Suppressor macrophage (primary cell): ENCODE results near the gene INPP5E.
A peak's percentile ranks its signal among the peaks of the same experiment; 100 is the strongest.

Experiments used
- DNase-seq, 4 experiments: peaks; one replicate each; pipeline ENCODE4 v3.0.0-alpha.2; 2020 to 2022

The INPP5E gene

DNA sequence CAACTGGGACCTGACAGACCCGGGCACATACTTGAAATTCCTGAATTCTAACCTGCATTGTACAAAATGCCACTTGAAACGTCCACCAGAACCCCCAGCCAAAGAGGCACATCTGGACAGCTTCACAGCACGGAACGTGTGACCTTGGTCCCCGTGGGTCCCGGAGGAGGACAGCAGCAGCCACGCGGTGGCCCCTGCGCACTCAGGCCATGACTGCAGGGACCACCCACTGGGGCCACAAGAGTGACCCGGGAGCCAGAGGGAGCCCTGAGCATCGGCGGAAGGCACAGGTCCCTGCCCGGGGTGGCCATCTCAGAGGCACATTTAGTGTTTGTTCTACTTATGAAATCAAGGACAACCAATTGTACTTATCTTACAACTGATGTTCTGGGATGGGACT lies 37.6 kb downstream of the INPP5E start:
- DNase-seq, result no peak

DNA sequence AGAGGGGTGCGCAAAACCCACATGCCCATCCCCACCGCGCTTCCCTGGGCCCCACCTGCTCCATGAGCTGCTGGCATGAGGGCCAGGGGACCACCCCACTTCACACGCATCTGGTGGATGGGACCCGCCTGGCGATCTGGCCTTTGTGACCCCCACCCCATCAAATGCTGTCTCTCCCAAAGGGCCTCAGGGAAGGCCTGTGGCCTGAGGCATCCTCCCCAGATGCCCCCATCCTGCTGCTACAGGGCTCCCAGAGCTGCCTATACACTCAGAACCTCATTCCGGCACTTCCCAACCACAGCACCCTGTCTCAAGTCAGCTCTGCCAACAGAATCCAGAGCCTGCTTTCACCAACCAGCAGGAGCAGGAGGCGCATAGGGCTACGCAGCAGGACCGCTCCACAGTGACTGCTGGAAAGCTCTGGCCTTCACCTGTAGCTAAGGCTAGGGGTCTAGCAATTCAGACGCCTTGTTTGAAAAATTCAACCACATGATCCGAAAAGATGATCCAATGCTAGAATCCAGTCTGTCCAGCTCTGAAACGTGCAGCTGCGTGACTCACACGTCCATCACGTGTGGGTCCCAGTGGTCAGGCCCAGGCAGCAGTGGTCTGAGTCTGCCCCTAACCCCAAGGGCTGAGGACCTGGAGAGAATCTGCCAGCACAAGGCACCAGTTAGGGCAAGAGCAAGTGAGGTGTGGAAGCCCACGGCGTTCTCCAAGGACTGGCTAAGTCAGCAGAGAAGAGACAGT lies 38.3 kb downstream of the INPP5E start:
- no peak for DNase-seq

DNA sequence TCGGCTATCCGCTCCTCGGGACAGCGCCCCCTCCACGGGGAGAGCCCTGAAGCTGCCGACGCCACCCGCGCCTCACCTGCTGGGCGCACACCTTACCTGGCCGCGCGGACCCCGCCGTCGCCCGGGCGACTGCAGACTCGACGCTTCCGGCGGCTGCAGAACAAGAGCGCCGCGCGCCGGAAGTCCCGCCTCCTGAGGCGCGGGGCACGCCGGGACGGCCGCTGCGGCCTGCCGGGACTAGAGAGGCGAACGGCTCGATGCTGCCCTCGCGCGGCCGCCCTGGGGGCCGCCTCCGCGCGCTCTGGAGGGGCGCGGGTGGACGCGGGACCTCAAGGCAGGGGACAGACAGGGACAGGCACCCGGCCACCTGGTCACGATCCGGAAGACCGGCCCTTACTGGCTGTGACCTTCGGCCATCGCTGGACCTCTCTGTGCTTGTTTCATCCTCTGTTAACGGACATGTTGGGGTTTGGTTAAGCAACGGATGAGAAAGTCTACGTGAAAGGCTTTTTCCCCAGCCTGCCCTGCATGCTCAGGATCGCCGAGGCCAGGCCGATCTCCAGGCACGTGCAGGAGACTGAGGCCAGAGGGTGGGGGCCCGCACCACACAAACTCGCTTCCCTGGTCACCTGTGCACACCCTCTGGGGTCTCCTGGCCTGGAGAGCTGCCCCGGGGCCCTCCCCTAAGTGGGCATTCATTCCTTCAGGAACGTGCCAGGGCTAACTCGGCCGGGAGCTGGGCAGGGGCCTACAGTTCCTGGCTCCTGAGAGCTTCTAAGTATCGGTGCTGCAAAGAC lies 39.4 kb downstream of the INPP5E start, which contains the start of gene SNAPC4:
Gene SNAPC4 (minus strand): TSS at position 133 of the 797 bp plus-strand sequence. CDS start 1,742 bp downstream, outside the sequence.
- peak; percentile 94 to 97 (median 96) for DNase-seq

DNA sequence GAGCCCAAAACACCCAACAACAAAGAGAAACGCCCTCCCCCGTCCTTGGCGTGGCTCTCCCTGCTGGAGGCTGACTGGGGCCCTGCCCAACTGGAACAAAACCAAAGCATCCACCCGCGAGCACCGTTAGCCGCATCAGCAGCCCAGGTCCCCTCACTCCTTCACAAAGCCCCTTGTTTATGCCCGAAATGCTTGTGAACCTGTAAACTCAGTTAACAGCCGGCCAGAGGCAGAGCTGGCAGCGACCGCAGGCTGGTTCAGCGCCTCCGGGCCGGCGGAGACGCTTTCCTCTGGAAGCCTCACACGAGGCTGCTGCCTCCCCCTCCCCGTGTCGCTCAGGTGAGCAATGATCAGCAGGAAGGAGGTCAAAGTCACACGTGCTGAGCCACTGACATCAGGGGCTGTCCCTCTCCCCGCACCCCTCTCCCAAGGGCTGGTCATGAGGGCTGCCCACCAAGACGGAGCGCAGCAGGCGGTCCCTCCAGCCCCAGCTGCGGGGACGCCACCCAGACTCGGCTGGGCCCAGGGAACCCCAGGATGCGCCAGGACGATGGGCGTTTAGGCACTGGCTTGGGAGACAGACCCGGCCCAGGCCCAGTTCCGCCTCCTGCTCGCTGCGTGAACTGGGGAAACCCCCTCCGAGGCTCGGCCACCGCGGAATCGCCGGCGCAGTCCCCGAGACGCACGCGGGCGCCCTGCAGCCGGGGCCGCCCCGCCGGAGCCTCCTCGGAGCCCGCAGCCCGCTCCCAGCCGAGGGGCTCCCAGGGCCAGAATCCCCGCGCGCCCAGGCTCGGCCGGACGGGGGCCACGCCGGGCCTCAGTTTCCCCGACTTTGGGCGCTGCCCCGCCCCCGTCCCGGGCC lies 40.2 kb downstream of the INPP5E start:
- peak; percentile 34 to 73 (median 56) for DNase-seq

DNA sequence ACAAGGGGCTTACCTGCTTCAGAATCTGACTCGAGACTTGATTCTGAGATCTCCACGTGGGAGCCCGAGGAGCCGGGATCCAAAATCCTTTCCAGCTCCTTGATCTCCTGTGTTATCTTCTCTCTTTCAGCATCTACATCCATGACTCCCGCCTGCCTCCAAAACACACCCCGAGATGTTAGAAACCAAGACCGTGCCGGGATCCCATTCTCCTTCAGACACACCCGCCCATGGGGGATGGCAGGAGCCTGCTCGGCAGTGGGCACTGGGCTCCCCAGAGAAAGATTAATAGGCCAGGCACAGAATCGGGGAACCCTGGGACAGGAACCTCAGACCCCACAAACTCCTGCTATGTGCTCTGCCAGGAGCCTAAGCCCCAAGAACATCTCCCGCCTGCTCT lies 41.4 kb downstream of the INPP5E start:
- no peak for DNase-seq

DNA sequence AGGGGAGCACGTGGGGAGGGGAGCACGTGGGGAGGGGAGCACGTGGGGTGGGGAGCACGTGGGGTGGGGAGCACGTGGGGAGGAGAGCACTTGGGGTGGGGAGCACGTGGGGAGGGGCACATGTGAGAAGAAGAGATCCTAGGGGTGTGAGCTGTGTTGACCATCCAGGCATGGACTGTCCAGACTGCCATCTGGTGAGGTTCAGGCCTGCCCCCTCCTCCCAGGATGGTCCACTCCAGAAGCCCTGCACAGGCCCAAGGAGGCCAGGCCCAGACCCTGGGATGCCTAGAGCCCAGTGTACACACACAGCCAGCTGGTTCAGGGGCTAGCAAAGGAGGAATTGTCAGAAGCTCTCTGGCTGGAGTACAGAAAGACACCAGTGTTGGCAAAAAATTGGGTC lies 42.0 kb downstream of the INPP5E start:
- DNase-seq, result no peak

DNA sequence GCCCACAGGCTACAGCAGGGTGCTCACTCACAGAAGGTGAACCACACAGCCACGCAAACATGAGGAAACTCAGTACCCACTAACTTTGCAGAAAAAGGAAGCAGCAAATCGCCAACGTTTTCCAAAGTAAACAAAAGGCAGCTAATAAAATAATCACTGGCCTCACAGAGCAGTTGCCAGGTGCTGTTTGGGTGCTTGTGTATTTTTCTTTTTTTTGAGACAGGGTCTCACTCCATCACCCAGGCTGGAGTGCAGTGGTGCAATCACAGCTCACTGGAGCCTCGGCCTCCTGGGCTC lies 43.5 kb downstream of the INPP5E start:
- no peak for DNase-seq

DNA sequence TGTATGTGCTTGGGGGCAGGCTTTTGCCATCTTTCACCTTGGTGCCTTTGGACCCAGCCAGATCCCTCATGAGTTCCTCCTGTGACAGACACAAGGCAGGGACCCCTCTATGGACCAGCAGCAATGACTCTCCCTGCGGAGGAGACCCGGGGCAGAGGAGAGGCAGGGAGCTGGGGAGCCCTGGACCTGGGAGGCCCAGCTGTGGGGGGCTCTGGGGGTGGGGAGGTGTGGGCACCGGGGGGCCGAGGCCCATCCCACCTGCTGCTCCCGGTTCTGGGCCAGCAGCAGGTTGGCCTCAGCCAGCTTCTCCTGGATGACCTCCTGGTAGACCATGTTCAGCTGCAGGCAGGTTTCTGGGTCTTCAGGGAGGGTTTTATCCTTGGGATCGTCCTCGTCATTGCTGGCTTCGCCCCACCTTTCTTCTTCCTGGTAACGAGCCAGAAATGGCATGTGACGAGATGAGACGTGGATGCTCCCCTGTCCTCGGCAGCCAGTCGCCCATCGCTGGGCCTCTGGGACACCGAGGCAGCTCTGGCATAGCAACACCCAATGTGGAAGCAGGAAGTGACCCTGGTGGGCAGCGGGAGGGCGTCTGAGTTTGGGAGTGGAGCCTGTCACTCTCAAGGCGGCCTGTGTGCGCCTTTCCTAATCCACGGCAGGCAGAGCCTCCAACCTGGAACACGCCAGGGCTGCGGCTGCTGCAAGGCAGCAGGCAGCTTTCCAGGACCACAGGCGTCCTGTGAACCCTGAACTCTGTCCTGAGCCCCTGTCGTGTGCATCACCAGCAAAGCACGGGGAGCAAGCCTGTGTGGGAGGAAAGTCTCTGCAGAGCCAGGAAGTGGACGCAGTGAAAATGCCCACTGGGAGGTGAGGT lies 44.1 kb downstream of the INPP5E start:
- DNase-seq, result no peak

DNA sequence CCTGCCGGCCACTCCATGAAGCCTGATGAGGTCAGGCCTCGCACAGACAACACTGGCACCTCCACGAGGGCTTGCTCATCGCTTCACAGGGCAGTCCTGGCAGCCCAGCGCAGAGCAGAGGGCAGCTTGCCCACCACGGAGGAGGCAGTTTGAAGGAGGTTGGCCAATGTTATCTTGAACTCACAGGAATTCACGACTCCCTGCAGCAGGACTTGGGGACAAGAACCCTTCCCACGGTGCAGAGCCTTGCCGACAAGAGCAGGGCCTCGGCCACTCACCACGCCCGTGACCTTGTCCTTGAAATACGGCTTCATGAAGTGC lies 44.7 kb downstream of the INPP5E start:
- no peak for DNase-seq

DNA sequence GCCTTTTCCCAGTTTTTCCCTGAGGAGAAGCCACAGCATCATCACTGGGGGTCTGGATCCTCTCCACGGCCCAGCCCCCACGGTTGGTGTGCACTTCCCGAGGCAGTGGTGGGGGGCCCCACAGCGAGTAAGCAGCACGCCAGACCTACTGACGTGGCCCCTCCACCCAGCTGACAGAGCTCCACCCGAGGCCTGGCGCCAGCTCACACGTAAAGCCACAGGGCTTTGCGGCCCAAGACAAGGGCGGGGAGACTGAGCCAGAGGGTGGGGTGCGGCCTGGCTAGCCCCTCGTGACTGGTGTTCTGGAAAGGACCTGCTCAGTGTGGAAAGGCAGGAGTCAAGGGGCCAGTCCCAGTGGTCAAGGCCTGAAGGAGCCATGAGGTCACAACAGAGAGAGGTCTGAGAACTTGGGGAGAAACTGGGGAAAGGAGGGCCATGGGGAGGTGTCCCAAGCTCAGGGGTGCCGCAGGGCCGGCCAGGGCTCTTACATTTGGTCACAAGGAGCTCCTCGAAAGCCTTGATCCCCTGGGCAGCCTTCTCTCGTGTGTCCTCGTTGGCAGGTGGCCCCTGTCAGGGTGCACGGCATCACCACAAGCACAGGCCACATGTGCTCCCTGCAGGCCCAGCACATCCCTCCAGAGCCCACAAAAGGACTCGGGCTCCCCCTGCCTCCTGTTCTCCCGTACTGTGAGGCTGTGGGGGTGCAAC lies 45.2 kb downstream of the INPP5E start:
- DNase-seq, result no peak

DNA sequence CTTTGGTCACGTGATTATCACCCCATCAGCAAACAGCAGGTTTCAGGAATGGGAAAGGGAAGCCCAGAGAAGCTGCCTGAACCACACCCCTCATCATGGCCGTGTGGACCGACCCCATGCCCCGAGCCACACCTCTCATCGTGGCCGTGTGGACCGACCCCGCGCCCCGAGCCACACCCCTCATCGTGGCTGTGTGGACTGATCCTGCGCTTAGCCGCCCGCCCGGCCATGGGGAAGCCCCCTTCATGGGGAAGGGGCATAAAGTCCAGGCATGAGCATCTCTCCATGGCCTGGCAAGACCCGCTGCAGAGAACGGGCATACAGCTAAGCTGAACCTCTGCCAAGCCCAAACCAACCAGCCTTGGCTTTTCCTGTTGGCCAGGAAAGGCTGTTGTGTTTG lies 46.1 kb downstream of the INPP5E start:
- DNase-seq, result no peak

DNA sequence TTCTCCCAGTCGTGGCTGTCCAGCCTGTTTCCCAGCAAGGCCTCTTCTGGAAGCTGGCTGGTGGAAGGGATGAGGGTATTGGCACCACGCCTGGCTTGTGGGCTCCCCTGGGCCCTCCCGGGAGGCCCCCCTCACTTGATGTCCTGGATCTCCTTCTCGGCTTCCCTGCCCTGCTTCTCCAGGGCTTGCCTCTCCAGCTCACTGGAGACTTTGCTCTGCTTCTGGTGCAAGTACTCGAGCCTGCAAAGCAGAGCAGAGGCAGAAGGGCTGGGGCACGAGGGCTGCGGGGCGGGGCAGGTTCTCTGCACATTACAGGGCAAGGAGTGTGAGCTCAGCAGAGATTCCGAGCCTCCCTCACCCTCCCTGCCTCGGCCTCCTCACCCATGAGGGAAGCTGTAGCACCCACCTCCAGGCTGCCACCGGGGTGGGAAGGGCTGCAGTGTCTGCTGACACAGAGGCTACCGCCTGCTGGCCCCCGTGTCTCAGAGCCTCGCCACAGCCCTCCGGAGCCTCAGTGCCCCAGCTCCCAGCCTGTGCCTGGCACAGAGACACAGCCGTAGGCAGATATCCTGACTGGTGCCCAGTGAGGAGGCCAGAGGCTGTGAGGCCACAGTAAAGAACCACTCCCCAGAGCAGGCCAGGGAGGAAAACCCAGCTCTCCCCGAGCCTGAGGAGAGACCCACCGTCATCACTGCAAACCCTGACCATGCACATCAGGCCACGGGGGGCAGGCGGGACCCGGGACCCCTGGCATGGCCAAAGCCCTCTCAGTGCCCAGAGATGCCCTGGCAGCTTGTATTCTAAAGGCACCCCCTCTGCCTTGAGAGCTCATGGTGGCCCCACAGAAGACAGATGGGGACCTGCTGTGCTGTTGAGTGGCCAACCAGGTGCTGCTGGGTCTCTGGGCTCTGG lies 46.9 kb downstream of the INPP5E start:
- no peak for DNase-seq

DNA sequence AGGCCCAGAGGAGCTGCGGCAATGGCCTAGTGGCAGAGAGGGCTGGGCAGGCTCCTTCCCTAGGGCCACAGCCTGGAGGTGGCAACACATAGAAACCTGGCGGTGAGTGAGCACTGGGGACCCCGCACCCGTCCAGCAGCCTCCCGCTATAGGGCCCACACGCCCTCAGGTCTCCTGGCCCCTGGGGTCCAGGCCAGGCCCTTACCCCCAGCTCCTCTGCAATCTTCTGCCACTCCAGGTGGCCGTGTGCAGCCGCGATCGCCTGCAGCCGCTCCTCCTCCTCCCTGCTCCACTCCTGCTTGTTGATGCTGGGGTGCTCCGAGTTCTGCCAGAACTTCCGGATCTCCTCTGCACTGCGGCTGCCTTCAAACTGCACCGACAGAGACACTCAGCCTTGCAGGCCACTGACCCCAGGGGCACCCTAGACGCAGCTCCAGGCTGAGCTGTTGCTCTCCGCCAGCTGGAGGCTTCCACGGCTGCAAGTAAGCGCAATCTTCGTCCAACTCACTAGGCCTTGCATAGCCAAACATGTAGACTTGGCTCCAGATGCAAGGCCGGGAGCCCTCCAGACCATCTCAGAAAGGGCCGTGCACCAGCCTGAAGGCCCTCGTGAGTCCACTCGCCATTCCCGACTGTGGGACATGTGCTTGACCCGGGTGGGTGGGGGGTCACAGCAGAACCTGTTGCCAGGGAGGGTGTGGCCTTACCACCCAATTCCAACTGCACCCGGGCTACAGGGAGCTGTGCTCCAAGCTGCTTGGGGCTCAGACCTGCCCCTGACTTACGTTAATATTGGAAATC lies 47.7 kb downstream of the INPP5E start:
- no peak for DNase-seq

DNA sequence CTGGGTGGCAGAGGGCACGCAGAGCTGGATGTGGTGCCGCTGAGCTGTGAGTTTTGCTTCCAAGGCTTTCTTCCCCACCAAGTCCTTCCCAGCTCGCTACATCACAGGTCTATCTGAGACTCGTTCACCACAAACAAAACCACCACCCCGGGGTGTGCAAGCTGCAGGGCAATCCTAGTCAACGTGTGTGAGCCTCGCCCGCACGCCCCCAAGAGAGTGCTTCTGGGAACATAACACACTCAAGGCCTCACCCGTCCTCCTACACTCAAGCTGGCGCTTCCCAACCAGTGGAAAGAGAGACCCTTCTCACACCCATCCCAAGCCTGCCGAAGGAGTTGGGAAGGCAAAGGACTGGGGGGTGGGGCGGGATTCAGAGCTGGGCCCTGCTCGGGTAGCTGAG lies 50.2 kb downstream of the INPP5E start:
- DNase-seq, result no peak

DNA sequence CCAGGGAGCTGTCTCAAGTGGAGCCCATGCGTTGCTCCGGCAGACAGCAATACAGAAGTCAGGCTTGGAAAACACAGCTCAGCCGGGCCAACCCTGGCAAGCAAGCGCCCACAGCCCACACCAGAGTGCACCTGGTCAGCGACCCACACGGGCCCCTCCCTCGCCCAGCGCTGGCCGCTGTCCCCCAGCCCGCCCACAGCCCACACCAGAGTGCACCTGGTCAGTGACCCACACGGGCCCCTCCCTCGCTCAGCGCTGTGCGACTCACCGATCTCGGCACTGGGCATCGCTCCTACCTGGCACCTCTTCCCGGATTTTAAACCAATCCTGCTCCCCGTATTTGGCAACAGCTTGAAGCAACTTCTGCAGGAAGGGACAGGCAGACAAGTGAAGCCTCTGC lies 52.4 kb downstream of the INPP5E start:
- no peak for DNase-seq

DNA sequence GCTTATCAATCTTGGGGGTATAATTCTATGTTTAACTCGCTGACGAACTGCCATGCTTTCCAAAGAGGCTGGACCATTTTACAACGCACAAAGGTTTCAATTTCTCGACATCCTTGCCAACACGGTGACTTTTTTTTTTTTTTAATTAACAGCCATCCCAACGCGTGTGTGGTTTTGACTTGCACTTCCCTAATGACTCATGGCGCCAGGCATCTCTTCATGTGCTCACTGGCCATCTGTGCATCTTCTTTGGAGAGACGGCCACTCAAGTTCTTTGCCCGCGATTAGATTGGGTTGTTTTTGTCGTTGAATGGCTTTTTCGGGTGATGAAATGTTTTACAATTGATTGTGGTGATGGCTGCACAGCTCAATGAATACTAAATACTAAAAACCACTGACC lies 53.6 kb downstream of the INPP5E start:
- peak; percentile 25 to 50 (median 45) for DNase-seq

DNA sequence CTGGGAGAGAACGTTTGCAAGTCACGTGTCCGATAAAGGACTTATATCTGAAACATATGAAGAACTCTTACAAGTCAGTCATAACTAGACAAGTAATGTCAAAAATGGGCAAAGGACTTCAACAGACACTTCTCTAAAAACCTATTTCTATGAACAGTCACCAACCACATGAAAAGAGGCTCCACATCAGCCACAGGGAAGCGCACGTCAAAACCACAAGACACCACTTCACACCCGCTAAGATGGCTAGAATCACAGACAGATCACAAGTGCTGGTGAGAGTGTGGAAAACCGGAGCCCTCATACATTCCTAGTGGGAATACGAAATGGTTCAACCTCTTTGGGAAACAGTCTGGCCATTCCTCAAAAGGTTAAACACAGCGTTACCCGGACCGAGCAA lies 54.6 kb downstream of the INPP5E start:
- DNase-seq, result no peak

DNA sequence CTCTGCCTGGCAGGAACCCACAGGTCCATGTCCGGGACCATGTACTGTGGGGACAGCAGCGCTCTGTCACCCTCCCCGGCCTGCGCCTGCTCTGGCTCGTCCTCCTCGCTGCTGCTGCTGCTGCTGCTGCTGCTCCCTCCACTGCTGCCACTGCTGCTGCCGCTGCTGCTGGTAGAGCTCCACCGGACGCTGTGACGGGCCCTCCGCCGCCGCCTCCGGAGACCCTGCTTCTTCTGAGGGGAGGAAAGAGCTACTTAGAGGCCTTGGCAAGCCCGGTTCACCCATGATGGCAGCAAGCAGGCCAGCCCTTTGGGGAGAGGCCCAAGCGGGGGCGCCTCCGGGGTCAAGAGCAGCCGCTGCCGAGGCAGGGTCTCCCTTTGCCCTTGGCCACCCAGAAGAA lies 56.2 kb downstream of the INPP5E start:
- no peak for DNase-seq

DNA sequence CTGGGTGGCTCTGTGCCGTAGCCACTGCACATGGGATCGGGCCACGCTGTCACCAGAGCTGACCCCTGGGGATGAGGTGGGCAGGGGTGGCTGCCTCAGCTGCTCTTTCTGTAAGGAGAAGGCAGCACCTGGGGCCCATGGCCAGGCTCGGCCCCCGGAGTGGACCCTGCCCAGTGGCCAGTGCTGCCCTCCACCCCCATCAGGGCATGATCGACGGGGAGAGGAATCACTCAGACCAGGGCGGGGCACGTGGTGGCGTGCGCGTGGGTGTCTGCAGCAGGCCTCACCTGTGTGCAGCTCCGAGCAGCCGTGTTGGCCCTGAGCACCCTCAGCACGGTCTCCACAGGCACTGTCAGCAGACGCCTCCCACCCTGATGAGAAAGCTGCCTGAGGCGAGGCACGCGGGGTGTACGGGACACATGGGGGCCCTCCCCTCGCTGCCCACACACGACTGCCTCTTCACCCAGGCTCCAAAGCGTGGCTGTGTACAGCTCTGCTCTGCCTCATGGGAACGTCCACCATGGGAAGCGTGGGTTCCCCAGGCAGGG lies 57.6 kb downstream of the INPP5E start:
- no peak for DNase-seq

DNA sequence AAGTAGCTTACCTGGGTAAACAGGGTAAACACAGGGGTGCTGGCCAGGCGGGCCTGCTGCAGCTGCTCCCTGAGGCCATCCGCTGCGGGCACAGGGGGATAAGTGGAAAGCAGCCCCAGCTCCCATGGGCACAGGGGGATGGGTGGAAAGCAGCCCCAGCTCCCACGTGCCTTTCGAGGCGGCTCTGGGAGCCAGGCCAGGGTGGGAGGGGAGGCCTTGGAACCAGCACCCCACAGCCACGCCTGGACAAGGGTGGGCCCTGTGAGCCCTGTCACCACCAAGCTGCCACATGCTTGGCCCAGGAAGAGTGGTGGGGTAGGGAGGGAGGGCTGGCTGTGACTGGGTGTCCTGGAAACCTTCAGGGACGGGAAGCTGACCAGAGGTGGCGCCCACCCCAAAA lies 58.3 kb downstream of the INPP5E start:
- DNase-seq, result no peak
